ENCODE results near the gene MTUS2.

MTUS2 gene

GRCh38 chr13:29067306-29067945 lies 247.3 kb downstream of the MTUS2 start:
- TF ChIP-seq CTCF (IDR thresholded peaks at IDR 0.05), result no peak

- TF ChIP-seq CTCF (IDR thresholded peaks at IDR 0.05), result no peak
These were observed 253.6 kb downstream of the MTUS2 start for GRCh38 chr13:29073755-29074154.

GRCh38 chr13:29077051-29077813 lies 257.1 kb downstream of the MTUS2 start:
- no peak for TF ChIP-seq CTCF (IDR thresholded peaks at IDR 0.05)

GRCh38 chr13:29081036-29081435 lies 260.9 kb downstream of the MTUS2 start:
- no peak for TF ChIP-seq CTCF (IDR thresholded peaks at IDR 0.05)

GRCh38 chr13:29081697-29082440 lies 261.7 kb downstream of the MTUS2 start:
- no peak for TF ChIP-seq CTCF (IDR thresholded peaks at IDR 0.05)

- no peak for TF ChIP-seq CTCF (IDR thresholded peaks at IDR 0.05)
These were observed 279.8 kb downstream of the MTUS2 start for GRCh38 chr13:29099781-29100406.

- no peak for TF ChIP-seq CTCF (IDR thresholded peaks at IDR 0.05)
These were observed 280.6 kb downstream of the MTUS2 start for GRCh38 chr13:29100758-29101157.
